Neural cell (in vitro differentiated cells): Measurements from ENCODE around the gene IMPG2.

Source experiments
- EP300 ChIP-seq: fragments of 450-650 bp; conservative IDR thresholded peaks from 2 replicates; pipeline ENCODE4 v1.6.1; 2014; ENCODE audit warnings: antibody characterized with exemption, mild to moderate bottlenecking, moderate library complexity; ENCODE audit not compliant: poor library complexity, severe bottlenecking
- EZH2 ChIP-seq: fragments of 200-600, 300-800 bp; shearing (Covaris generic), sonication (generic); IDR thresholded peaks from 2 replicates; pipeline ENCODE4 v1.6.1; 2014; ENCODE audit warnings: antibody characterized with exemption, low read length, borderline replicate concordance, mild to moderate bottlenecking; ENCODE audit not compliant: insufficient read depth, poor library complexity, severe bottlenecking
- POLR2AphosphoS5 ChIP-seq: IDR thresholded peaks from 2 replicates; pipeline ENCODE4 v1.6.1; 2012
- RAD21 ChIP-seq: fragments of 450-650 bp; conservative IDR thresholded peaks from 2 replicates; pipeline ENCODE4 v1.6.1; 2014; ENCODE audit warnings: antibody characterized with exemption, mild to moderate bottlenecking, moderate library complexity
- SMC3 ChIP-seq: fragments of 450-650 bp; conservative IDR thresholded peaks from 2 replicates; pipeline ENCODE4 v1.6.1; 2014; ENCODE audit warnings: antibody characterized with exemption, mild to moderate bottlenecking, moderate library complexity; ENCODE audit not compliant: poor library complexity
- TF ChIP-seq, protein P1 (sequence below): fragments of 450-650 bp; IDR thresholded peaks from 2 replicates; pipeline ENCODE4 v1.5.1; 2014; ENCODE audit warnings: antibody characterized with exemption, mild to moderate bottlenecking, moderate library complexity; ENCODE audit not compliant: poor library complexity, severe bottlenecking
- TF ChIP-seq, protein P2 (sequence below): IDR thresholded peaks from 2 replicates; pipeline ENCODE4 v1.6.1; 2012; ENCODE audit warnings: borderline replicate concordance

DNA sequence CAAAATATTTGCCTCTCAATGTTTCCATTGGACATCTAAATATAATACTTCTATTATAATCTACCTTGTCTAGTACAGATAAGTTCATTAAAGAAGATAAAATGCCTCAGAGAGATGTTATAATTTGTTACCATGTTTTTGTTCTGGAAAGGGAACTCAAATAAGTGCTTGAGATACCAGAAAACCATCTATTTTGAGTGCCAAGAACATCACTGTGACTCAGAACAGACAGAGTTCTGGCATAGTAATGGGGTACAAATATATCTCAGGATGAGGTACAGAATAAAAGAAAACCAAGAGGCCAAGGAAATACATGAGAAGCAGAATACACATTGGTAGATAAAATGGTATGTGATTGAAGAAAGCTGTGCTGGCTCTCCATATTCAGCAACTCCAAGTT is 58.9 kb downstream of the IMPG2 start:
- TF ChIP-seq, protein P1, sequence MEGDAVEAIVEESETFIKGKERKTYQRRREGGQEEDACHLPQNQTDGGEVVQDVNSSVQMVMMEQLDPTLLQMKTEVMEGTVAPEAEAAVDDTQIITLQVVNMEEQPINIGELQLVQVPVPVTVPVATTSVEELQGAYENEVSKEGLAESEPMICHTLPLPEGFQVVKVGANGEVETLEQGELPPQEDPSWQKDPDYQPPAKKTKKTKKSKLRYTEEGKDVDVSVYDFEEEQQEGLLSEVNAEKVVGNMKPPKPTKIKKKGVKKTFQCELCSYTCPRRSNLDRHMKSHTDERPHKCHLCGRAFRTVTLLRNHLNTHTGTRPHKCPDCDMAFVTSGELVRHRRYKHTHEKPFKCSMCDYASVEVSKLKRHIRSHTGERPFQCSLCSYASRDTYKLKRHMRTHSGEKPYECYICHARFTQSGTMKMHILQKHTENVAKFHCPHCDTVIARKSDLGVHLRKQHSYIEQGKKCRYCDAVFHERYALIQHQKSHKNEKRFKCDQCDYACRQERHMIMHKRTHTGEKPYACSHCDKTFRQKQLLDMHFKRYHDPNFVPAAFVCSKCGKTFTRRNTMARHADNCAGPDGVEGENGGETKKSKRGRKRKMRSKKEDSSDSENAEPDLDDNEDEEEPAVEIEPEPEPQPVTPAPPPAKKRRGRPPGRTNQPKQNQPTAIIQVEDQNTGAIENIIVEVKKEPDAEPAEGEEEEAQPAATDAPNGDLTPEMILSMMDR: no peak
- TF ChIP-seq EZH2: no peak
- TF ChIP-seq RAD21: no peak
- no peak for TF ChIP-seq EP300
- TF ChIP-seq SMC3: no peak
- TF ChIP-seq, protein P2, sequence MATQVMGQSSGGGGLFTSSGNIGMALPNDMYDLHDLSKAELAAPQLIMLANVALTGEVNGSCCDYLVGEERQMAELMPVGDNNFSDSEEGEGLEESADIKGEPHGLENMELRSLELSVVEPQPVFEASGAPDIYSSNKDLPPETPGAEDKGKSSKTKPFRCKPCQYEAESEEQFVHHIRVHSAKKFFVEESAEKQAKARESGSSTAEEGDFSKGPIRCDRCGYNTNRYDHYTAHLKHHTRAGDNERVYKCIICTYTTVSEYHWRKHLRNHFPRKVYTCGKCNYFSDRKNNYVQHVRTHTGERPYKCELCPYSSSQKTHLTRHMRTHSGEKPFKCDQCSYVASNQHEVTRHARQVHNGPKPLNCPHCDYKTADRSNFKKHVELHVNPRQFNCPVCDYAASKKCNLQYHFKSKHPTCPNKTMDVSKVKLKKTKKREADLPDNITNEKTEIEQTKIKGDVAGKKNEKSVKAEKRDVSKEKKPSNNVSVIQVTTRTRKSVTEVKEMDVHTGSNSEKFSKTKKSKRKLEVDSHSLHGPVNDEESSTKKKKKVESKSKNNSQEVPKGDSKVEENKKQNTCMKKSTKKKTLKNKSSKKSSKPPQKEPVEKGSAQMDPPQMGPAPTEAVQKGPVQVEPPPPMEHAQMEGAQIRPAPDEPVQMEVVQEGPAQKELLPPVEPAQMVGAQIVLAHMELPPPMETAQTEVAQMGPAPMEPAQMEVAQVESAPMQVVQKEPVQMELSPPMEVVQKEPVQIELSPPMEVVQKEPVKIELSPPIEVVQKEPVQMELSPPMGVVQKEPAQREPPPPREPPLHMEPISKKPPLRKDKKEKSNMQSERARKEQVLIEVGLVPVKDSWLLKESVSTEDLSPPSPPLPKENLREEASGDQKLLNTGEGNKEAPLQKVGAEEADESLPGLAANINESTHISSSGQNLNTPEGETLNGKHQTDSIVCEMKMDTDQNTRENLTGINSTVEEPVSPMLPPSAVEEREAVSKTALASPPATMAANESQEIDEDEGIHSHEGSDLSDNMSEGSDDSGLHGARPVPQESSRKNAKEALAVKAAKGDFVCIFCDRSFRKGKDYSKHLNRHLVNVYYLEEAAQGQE: no peak
- TF ChIP-seq POLR2AphosphoS5: no peak
